HepG2 (cell line): Measurements from ENCODE around the gene NR2F6. TPM values are rescaled to one million over a fixed set of nuclear protein-coding genes. Genes with fewer than 3 reads are reported as not detected.
A peak's percentile ranks its signal among the peaks of the same experiment; 100 is the strongest.

Experiments
- DBP ChIP-seq: sonication (generic); formaldehyde crosslinking; IDR thresholded peaks from 2 replicates; pipeline ENCODE4 v1.4.0; 2020; ENCODE audit warnings: missing genetic modification reagents; ENCODE audit errors: not compliant biosample characterization
- EZH2 ChIP-seq: conservative IDR thresholded peaks from 2 replicates; pipeline ENCODE4 v1.6.1; 2012; ENCODE audit warnings: mild to moderate bottlenecking, low read depth, low read length, moderate library complexity
- GMEB1 ChIP-seq: sonication (generic); formaldehyde crosslinking; IDR thresholded peaks from 2 replicates; pipeline ENCODE4 v1.5.1; 2020; ENCODE audit warnings: missing genetic modification reagents, mild to moderate bottlenecking, borderline replicate concordance
- HINFP ChIP-seq: sonication (generic); formaldehyde crosslinking; IDR thresholded peaks from 2 replicates; pipeline ENCODE4 v1.4.0; 2020; ENCODE audit warnings: low read depth, mild to moderate bottlenecking, missing genetic modification reagents
- NFRKB ChIP-seq: fragments of 450-650 bp; IDR thresholded peaks from 2 replicates; pipeline ENCODE4 v1.6.1; 2017
- PITX1 ChIP-seq: sonication (generic); formaldehyde crosslinking; IDR thresholded peaks from 2 replicates; pipeline ENCODE4 v1.5.1; 2020; ENCODE audit warnings: mild to moderate bottlenecking, missing genetic modification reagents
- SP2 ChIP-seq: sonication (generic); formaldehyde crosslinking; IDR thresholded peaks from 2 replicates; pipeline ENCODE4 v1.5.1; 2020; ENCODE audit warnings: mild to moderate bottlenecking, missing genetic modification reagents
- SSRP1 ChIP-seq: IDR thresholded peaks from 2 replicates; pipeline ENCODE4 v1.6.1; 2016; ENCODE audit warnings: control low read depth
- ZBTB1 ChIP-seq: sonication (generic); formaldehyde crosslinking; IDR thresholded peaks from 2 replicates; pipeline ENCODE4 v1.4.0; 2020; ENCODE audit warnings: missing genetic modification reagents, borderline replicate concordance
- ZFP90 ChIP-seq: sonication (generic); formaldehyde crosslinking; IDR thresholded peaks from 2 replicates; pipeline ENCODE4 v1.8.0; 2022; ENCODE audit warnings: missing genetic modification reagents, mild to moderate bottlenecking, inconsistent platforms, borderline replicate concordance
- ZIK1 ChIP-seq: sonication (generic); formaldehyde crosslinking; IDR thresholded peaks from 2 replicates; pipeline ENCODE4 v1.5.0; 2020; ENCODE audit warnings: mild to moderate bottlenecking, low read depth, missing genetic modification reagents, borderline replicate concordance
- ZNF432 ChIP-seq: sonication (generic); formaldehyde crosslinking; IDR thresholded peaks from 2 replicates; pipeline ENCODE4 v1.5.0; 2020; ENCODE audit warnings: missing genetic modification reagents, mild to moderate bottlenecking, borderline replicate concordance
- ZNF687 ChIP-seq: sonication (generic); formaldehyde crosslinking; IDR thresholded peaks from 2 replicates; pipeline ENCODE4 v1.5.1; 2020; ENCODE audit warnings: mild to moderate bottlenecking, missing genetic modification reagents, moderate library complexity
- polyA plus RNA-seq, 8 experiments: library from polyadenylated mRNA; depleted of rRNA in 3 of 8; stranded (reverse) in 7 of 8; unstranded in 1 of 8; fragments of >200 nt; fragmentation: Illumina TruSeq in 4 of 8; extraction: Trizol in 4 of 8; gene quantifications; 2 replicates each; pipeline versions ENCODE4 v1.2.1 to v1.2.3, GENCODE V29; 2011 to 2016; ENCODE audit warnings: low read depth in 4 of 8, missing spikeins in 1 of 8, mixed read lengths in 1 of 8; ENCODE audit not compliant: insufficient read depth in 1 of 8
- total RNA-seq, 5 experiments: library from RNA; depleted of rRNA; stranded (reverse); fragments of >200 nt; fragmentation: Illumina TruSeq; extraction: Trizol; gene quantifications; 2 replicates each; pipeline ENCODE4 v1.2.3, GENCODE V29; 2016; ENCODE audit warnings: low read depth in 1 of 5

The NR2F6 gene
- total and polyA plus RNA-seq, 2 of the 13 experiments (the other 11 are each of a cell fraction or from before 2014, with no cell fraction given), result 30.9 to 72.4 TPM

GRCh38 chr19:17246681-17247425 lies 1.1 kb upstream of the NR2F6 start (continued):
- peak; percentile 75; the same call in 1 of the 2 replicates for TF ChIP-seq ZNF687
- TF ChIP-seq SSRP1 (CRISPR knock-in tag), result no peak
- no peak for TF ChIP-seq NFRKB
- TF ChIP-seq GMEB1 (CRISPR knock-in tag), result peak; percentile 12; the same call in 1 of the 2 replicates
- TF ChIP-seq EZH2, result no peak
- no peak for TF ChIP-seq ZNF432 (CRISPR knock-in tag)
- TF ChIP-seq HINFP (CRISPR knock-in tag), result no peak
- TF ChIP-seq ZIK1 (CRISPR knock-in tag), result no peak
- TF ChIP-seq PITX1 (CRISPR knock-in tag), result no peak; the same call in 1 of the 2 replicates
- no peak for TF ChIP-seq ZFP90 (CRISPR knock-in tag)
- TF ChIP-seq SP2, result no peak
- no peak for TF ChIP-seq DBP (CRISPR knock-in tag)
- TF ChIP-seq ZBTB1, result no peak
